Measurements from ENCODE around the gene NCSTN. TPM values are rescaled to one million over a fixed set of nuclear protein-coding genes. Genes with fewer than 3 reads are reported as not detected.

NCSTN gene
- total RNA-seq, 1 experiment from 2014 or later: 67.8 TPM

- H3K36me3 Mint-ChIP-seq (ENCODE audit: insufficient read depth in 1 of 3, low read depth in 3 of 3): peaks cover 0 to 2% (median 0%) of the 10 kb centered on the region in 3 experiments; a peak in 1 of 7 replicates
- no peaks in the 10 kb centered on the region; a peak in 1 of 5 replicates for H3K9me3 Mint-ChIP-seq
- no peak overlapping the region for H2BK15ac ChIP-seq (ENCODE audit: low read depth, low read length)
- no peak overlapping the region for H3K23ac ChIP-seq (ENCODE audit: insufficient read length, low read depth, low read length)
- H2AFZ ChIP-seq (ENCODE audit: low read length): no peak overlapping the region
- no peak overlapping the region for H3K14ac ChIP-seq (ENCODE audit: insufficient read depth, low read length)
- H3K4ac ChIP-seq (ENCODE audit: low read depth, low read length): no peak overlapping the region
- no peak overlapping the region for H3K9ac ChIP-seq (ENCODE audit: extremely low read depth, insufficient read length, low read length)
- no peak overlapping the region for H2BK20ac ChIP-seq (ENCODE audit: low read depth, low read length, poor library complexity, severe bottlenecking)
- H3K23me2 ChIP-seq (ENCODE audit: insufficient read length, low read depth, low read length, poor library complexity, severe bottlenecking): peaks cover 7% of the 10 kb centered on the region
- TF ChIP-seq CTCF (conservative IDR thresholded peaks at IDR 0.05): no peak
- no peak overlapping the region; a peak in 1 of 7 replicates for H3K27ac Mint-ChIP-seq
- H3K4me1 Mint-ChIP-seq: peaks cover 44 to 59% of the 10 kb centered on the region in 2 experiments
- H3K27ac ChIP-seq (ENCODE audit: insufficient read length, low read depth, low read length): no peak overlapping the region
- no peak overlapping the region for H3K4me2 ChIP-seq (ENCODE audit: insufficient read depth, insufficient read length, low read length)
- peaks cover 14% of the 10 kb centered on the region for H3K4me1 ChIP-seq (ENCODE audit: insufficient read depth, low read length)
- no peak overlapping the region for H4K91ac ChIP-seq (ENCODE audit: insufficient read length, low read depth, low read length)
- no peak overlapping the region for H2BK12ac ChIP-seq (ENCODE audit: insufficient read length, low read depth, low read length)
- WGBS (ENCODE audit: extremely low coverage, insufficient read length, low lambda C conversion rate): no CpG with 5 or more reads among the region's 4 CpGs
- peaks cover 4% of the 10 kb centered on the region; the same call in 1 of the 2 replicates for H3K27me3 Mint-ChIP-seq (ENCODE audit: low read depth)
- DNase-seq: no peak
- no peak overlapping the region for H2AK5ac ChIP-seq (ENCODE audit: insufficient read length, low read length)
- no peaks in the 10 kb centered on the region for H3K27me3 ChIP-seq (ENCODE audit: insufficient read depth, low read length)
- H4K20me1 ChIP-seq (ENCODE audit: control insufficient read depth, insufficient read depth, insufficient read length): no peaks in the 10 kb centered on the region
- no peak overlapping the region for H4K8ac ChIP-seq (replicated peaks; ENCODE audit: insufficient read length, low read depth, low read length)
- no peaks in the 10 kb centered on the region for H3K79me1 ChIP-seq (ENCODE audit: insufficient read depth, low read depth, low read length, poor library complexity, severe bottlenecking)
- no peaks in the 10 kb centered on the region for H3K79me2 ChIP-seq (ENCODE audit: insufficient read depth, low read length)
- no peak overlapping the region for H3K4me3 Mint-ChIP-seq
- no peak overlapping the region for H3K56ac ChIP-seq (ENCODE audit: insufficient read length, low read depth, low read length)
- H2BK120ac ChIP-seq (ENCODE audit: low read depth, low read length, poor library complexity, severe bottlenecking): no peak overlapping the region
- no peak overlapping the region for H3K18ac ChIP-seq (ENCODE audit: insufficient read length, low read depth, low read length)
- H4K5ac ChIP-seq (ENCODE audit: insufficient read length, low read depth, low read length): no peak overlapping the region
- no peak overlapping the region for H3T11ph ChIP-seq (ENCODE audit: low read length)
- H3K9me3 ChIP-seq (ENCODE audit: control insufficient read depth, low read depth, low read length): no peaks in the 10 kb centered on the region
- H2BK5ac ChIP-seq (ENCODE audit: insufficient read length, low read length): no peak overlapping the region
Measured at GRCh38 chr1:160371756-160372155, 28.6 kb downstream of the NCSTN start.

All from H9 (cell line).